Effector memory CD8-positive, alpha-beta T cell (primary cell): ENCODE results near the gene TYW1B.
"Not testable (repeated sequence)": the region's sequence is repeated elsewhere in the genome, so short reads cannot be mapped to it uniquely, and the experiment has no call there.

ENCODE experiments used
- ATAC-seq: fragments of 150-1000 bp; cut with Tn5 transposase; replicated peaks from 2 replicates; pipeline ENCODE4 v1.10.0; 2021; ENCODE audit warnings: mild to moderate bottlenecking, moderate library complexity
- DNase-seq, 3 experiments: peaks; one replicate each; pipeline ENCODE4 v3.0.0; 2021
- H3K27ac Mint-ChIP-seq, 2 donors: one replicate each; pipeline ENCODE4 v1.8.0; 2022; ENCODE audit warnings: mild to moderate bottlenecking in 2 of 2, mixed read lengths in 2 of 2, moderate library complexity in 2 of 2
- H3K27me3 Mint-ChIP-seq, 2 donors: one replicate each; pipeline ENCODE4 v1.8.0; 2022; ENCODE audit warnings: mixed read lengths in 2 of 2
- H3K36me3 Mint-ChIP-seq: one replicate; pipeline ENCODE4 v1.8.0; 2022; ENCODE audit warnings: mild to moderate bottlenecking, moderate library complexity, mixed read lengths; ENCODE audit not compliant: insufficient read depth
- H3K4me1 Mint-ChIP-seq, 2 donors: one replicate each; pipeline ENCODE4 v1.8.0; 2022; ENCODE audit warnings: low read depth in 2 of 2, mixed read lengths in 2 of 2
- H3K4me3 Mint-ChIP-seq, 2 donors: one replicate each; pipeline ENCODE4 v1.8.0; 2022; ENCODE audit warnings: mild to moderate bottlenecking in 2 of 2, mixed read lengths in 2 of 2, moderate library complexity in 2 of 2
- H3K9me3 Mint-ChIP-seq, 2 donors: one replicate each; pipeline ENCODE4 v1.8.0; 2022; ENCODE audit warnings: mixed read lengths in 2 of 2

Gene TYW1B

GRCh38 chr7:72640740-72641139 lies 187.3 kb downstream of the TYW1B start:
- H3K27me3 Mint-ChIP-seq, DNase-seq, H3K4me3 Mint-ChIP-seq, H3K27ac Mint-ChIP-seq, H3K4me1 Mint-ChIP-seq, ATAC-seq, H3K9me3 Mint-ChIP-seq, H3K36me3 Mint-ChIP-seq: not testable (repeated sequence)

GRCh38 chr7:72635273-72635908 lies 192.6 kb downstream of the TYW1B start:
- not testable (repeated sequence) for H3K36me3 Mint-ChIP-seq, DNase-seq, H3K4me3 Mint-ChIP-seq, H3K4me1 Mint-ChIP-seq, H3K27me3 Mint-ChIP-seq, ATAC-seq, H3K9me3 Mint-ChIP-seq, H3K27ac Mint-ChIP-seq

- not testable (repeated sequence) for H3K27me3 Mint-ChIP-seq
These were observed 195.2 kb downstream of the TYW1B start for GRCh38 chr7:72632765-72633292.

GRCh38 chr7:72628375-72628774 lies 199.6 kb downstream of the TYW1B start:
- not testable (repeated sequence) for ATAC-seq, DNase-seq, H3K27ac Mint-ChIP-seq

More at GRCh38 chr7:72632765-72633292, 195.2 kb downstream of the TYW1B start:
- H3K4me1 Mint-ChIP-seq, H3K27ac Mint-ChIP-seq, DNase-seq, H3K9me3 Mint-ChIP-seq, H3K4me3 Mint-ChIP-seq, ATAC-seq, H3K36me3 Mint-ChIP-seq: not testable (repeated sequence)

GRCh38 chr7:72626428-72627011 lies 201.5 kb downstream of the TYW1B start:
- H3K9me3 Mint-ChIP-seq, H3K27me3 Mint-ChIP-seq, ATAC-seq, H3K36me3 Mint-ChIP-seq, DNase-seq, H3K4me1 Mint-ChIP-seq, H3K27ac Mint-ChIP-seq, H3K4me3 Mint-ChIP-seq: not testable (repeated sequence)

More at GRCh38 chr7:72628375-72628774, 199.6 kb downstream of the TYW1B start:
- H3K4me3 Mint-ChIP-seq, H3K36me3 Mint-ChIP-seq, H3K27me3 Mint-ChIP-seq, H3K9me3 Mint-ChIP-seq, H3K4me1 Mint-ChIP-seq: not testable (repeated sequence)

GRCh38 chr7:72625721-72626423 lies 202.1 kb downstream of the TYW1B start:
- not testable (repeated sequence) for H3K27me3 Mint-ChIP-seq, H3K9me3 Mint-ChIP-seq, DNase-seq, H3K4me3 Mint-ChIP-seq, H3K27ac Mint-ChIP-seq, H3K36me3 Mint-ChIP-seq
- H3K4me1 Mint-ChIP-seq: peaks cover 10 to 11% of the 10 kb centered on the region in 2 donors
- peak; percentile 63 for ATAC-seq

GRCh38 chr7:72622532-72622931 lies 205.5 kb downstream of the TYW1B start:
- Mint-ChIP-seq H3K4me1 (peaks cover 10 to 11% of the 10 kb centered on the region in 2 donors), H3K27me3 (no peaks in the 10 kb centered on the region), H3K36me3 (no peaks in the 10 kb centered on the region), H3K9me3 (no peaks in the 10 kb centered on the region), H3K27ac (no peak overlapping the region), H3K4me3 (no peak overlapping the region)
- ATAC-seq (no peak), DNase-seq (no peak)

GRCh38 chr7:72621761-72622187 lies 206.2 kb downstream of the TYW1B start:
- not testable (repeated sequence) for H3K27ac Mint-ChIP-seq, H3K36me3 Mint-ChIP-seq, DNase-seq, H3K4me3 Mint-ChIP-seq, H3K9me3 Mint-ChIP-seq, ATAC-seq, H3K27me3 Mint-ChIP-seq
- H3K4me1 Mint-ChIP-seq: peaks cover 10 to 11% of the 10 kb centered on the region in 2 donors

- not testable (repeated sequence) for H3K4me1 Mint-ChIP-seq
- peak overlapping the region in 1 of 2 donors; percentile 2 for H3K27ac Mint-ChIP-seq
These were observed 207.1 kb downstream of the TYW1B start for GRCh38 chr7:72620923-72621322.

GRCh38 chr7:72618435-72619180 lies 209.4 kb downstream of the TYW1B start:
- not testable (repeated sequence) for H3K4me3 Mint-ChIP-seq, ATAC-seq, H3K27ac Mint-ChIP-seq, H3K4me1 Mint-ChIP-seq, DNase-seq, H3K36me3 Mint-ChIP-seq, H3K9me3 Mint-ChIP-seq, H3K27me3 Mint-ChIP-seq

More at GRCh38 chr7:72620923-72621322, 207.1 kb downstream of the TYW1B start:
- not testable (repeated sequence) for H3K9me3 Mint-ChIP-seq, H3K4me3 Mint-ChIP-seq, DNase-seq, H3K27me3 Mint-ChIP-seq, ATAC-seq, H3K36me3 Mint-ChIP-seq

- not testable (repeated sequence) for H3K27ac Mint-ChIP-seq, ATAC-seq, DNase-seq, H3K4me1 Mint-ChIP-seq, H3K9me3 Mint-ChIP-seq, H3K27me3 Mint-ChIP-seq, H3K4me3 Mint-ChIP-seq, H3K36me3 Mint-ChIP-seq
These were observed 218.2 kb downstream of the TYW1B start for GRCh38 chr7:72609761-72610160.

- not testable (repeated sequence) for DNase-seq, H3K4me3 Mint-ChIP-seq, H3K27ac Mint-ChIP-seq, H3K36me3 Mint-ChIP-seq, H3K9me3 Mint-ChIP-seq, ATAC-seq, H3K4me1 Mint-ChIP-seq, H3K27me3 Mint-ChIP-seq
These were observed 220.0 kb downstream of the TYW1B start for GRCh38 chr7:72607988-72608387.

GRCh38 chr7:72605863-72606431 lies 222.1 kb downstream of the TYW1B start:
- not testable (repeated sequence) for ATAC-seq, H3K4me3 Mint-ChIP-seq, DNase-seq, H3K27me3 Mint-ChIP-seq, H3K36me3 Mint-ChIP-seq, H3K9me3 Mint-ChIP-seq, H3K4me1 Mint-ChIP-seq, H3K27ac Mint-ChIP-seq
